Tibial nerve (tissue), 4 donors: ENCODE results near the gene DISC1.

ENCODE experiments used
- EP300 ChIP-seq, 2 donors: sonication (generic); formaldehyde crosslinking; IDR thresholded peaks; one replicate each; pipeline ENCODE4 v1.6.1; 2017; ENCODE audit warnings: antibody characterized with exemption in 2 of 2, mild to moderate bottlenecking in 1 of 2
- POLR2A ChIP-seq, 2 donors: fragments of 450-650 bp; IDR thresholded peaks; one replicate each; pipeline ENCODE4 v1.6.1; 2017; ENCODE audit warnings: antibody characterized with exemption in 2 of 2, mild to moderate bottlenecking in 2 of 2, moderate library complexity in 2 of 2
- TF ChIP-seq, protein P1 (sequence below), 5 experiments: fragments of 200-600 bp in 3 of 5; fragments of 450-650 bp in 2 of 5; sonication (generic) in 3 of 5; IDR thresholded peaks; one replicate each; pipeline ENCODE4 v1.5.1; 2016 to 2019; ENCODE audit warnings: antibody characterized with exemption in 5 of 5, mild to moderate bottlenecking in 3 of 5, moderate library complexity in 2 of 5

DNA sequence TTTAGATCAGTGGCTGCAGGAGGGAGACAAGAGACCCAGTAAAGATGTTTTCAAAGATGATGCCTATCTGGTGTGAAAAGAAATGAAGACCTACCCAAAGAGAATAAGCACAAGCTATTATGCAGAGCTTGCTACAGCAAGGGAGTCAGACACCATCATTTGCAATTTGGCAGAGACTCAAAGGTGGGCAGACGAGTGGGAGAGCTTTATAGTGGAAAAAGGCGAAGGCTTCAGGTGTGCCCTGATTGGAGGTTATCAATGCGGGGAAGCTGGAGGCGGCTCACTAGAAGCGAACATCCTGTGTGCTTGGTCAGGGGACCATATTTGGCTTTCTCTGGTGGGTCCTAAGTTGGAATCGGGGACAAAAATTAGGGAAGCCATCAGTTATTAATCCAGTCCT, 183.8 kb downstream of the DISC1 start:
- TF ChIP-seq POLR2A (IDR thresholded peaks at IDR 0.05) (no peak), EP300 (IDR thresholded peaks at IDR 0.05) (no peak)
- TF ChIP-seq, protein P1, sequence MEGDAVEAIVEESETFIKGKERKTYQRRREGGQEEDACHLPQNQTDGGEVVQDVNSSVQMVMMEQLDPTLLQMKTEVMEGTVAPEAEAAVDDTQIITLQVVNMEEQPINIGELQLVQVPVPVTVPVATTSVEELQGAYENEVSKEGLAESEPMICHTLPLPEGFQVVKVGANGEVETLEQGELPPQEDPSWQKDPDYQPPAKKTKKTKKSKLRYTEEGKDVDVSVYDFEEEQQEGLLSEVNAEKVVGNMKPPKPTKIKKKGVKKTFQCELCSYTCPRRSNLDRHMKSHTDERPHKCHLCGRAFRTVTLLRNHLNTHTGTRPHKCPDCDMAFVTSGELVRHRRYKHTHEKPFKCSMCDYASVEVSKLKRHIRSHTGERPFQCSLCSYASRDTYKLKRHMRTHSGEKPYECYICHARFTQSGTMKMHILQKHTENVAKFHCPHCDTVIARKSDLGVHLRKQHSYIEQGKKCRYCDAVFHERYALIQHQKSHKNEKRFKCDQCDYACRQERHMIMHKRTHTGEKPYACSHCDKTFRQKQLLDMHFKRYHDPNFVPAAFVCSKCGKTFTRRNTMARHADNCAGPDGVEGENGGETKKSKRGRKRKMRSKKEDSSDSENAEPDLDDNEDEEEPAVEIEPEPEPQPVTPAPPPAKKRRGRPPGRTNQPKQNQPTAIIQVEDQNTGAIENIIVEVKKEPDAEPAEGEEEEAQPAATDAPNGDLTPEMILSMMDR (IDR thresholded peaks at IDR 0.05) = no peak
